ENCODE measurements around the gene MAN1C1. TPM values are rescaled to one million over a fixed set of nuclear protein-coding genes. Genes with fewer than 3 reads are reported as not detected.
A peak's percentile ranks its signal among the peaks of the same experiment; 100 is the strongest.

MAN1C1 gene
- polyA plus RNA-seq, 1 donor: 13.9 TPM

DNA sequence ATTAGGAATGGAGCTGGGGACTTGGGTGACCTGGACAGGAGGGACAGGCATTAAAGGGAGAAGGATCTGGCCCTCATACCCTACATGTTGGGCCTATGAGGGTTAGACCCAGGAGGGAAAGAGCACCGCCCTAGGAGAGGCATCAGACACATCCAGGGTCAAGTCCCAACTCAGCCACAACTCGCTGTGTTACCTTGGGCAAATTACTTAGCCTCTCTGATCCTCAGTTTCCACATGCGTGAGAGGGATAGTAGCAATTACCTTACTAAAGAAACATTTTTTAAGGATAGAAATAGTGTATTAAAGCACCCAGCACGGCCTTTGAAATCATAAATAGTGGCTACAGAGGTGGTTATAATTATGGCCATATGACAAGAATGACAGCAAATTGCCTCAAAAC, 163.3 kb downstream of the MAN1C1 start:
- DNase-seq: no peak

DNA sequence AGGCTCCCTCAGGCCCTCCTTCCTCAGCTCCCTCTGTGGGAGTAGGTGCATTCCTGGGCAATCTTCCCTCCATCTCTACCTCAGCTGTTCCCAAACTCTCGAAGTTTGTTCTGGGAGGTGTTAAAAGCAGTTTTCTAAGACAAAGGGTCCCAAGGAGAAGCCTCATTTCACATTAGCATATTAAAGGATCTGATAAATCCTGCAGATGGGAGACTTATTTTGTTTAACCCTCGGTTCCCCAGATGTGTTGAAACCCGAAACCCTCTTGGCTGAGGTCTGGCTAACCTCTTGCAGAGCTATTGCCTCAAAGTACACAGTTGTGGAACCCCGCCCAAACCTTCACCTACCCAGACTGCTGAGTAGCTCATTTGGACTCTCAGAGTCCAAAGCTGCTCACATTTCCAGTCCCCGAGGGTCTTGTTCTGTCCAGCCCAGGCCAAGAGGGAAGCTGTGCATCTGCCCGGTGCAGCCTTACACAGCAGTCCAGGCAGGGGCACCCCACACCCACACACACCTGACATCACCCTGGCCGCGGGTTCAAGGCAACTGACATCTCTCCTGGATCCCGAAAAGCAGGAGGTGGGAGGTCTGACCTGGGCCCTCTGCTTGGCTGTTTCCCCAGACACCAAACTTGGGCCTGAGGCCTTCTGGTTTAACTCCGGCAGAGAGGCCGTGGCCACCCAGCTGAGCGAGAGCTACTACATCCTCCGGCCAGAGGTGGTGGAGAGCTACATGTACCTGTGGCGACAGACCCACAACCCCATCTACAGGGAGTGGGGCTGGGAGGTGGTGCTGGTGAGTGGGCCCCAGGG, 163.9 kb downstream of the MAN1C1 start:
- DNase-seq: no peak

DNA sequence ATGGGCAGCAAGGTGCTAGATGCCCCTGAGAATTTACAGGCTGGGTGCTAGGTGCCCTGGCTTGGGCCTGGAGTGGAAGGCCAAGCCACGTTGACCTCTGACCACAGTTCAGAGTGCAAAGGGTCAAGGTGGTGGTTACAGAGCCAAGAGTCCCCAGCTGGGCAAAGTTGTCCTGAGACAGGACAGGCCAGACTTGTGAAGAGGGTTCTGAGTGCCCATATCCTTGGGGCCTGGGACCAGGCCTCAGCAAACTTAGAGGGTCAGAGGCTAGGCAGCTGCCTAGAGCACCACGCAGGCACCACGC, 164.5 kb downstream of the MAN1C1 start:
- DNase-seq: no peak

DNA sequence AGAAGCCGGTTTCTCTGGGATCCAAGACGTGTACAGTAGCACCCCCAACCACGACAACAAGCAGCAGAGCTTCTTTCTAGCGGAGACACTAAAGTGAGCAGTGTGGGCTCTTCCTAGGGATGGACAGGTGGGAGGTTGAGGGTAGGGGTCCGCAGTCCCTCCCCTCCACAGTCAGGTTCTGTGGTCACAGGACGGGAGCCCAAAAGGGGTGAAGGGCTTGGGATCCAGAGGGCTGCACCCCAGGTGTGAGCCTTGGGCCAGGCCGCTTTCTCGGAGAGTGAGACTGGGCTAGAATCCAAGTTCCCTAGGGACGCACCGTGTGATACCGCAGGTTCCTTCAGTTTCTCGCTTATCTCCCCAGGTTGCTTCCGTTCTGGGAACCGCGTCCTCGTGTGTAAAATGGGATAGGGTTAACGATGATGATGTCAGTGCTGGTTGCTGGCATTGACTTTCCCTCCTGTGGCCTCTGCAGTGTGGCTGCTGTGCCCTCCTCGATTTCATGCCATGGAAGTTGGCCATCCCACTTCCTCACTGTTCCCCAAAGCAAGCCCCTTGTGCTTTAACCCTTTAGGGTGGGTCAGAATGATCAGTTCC, 166.1 kb downstream of the MAN1C1 start:
- DNase-seq: no peak

GRCh38 chr1:25784575-25785051, 168.0 kb downstream of the MAN1C1 start:
- no peak for DNase-seq

DNA sequence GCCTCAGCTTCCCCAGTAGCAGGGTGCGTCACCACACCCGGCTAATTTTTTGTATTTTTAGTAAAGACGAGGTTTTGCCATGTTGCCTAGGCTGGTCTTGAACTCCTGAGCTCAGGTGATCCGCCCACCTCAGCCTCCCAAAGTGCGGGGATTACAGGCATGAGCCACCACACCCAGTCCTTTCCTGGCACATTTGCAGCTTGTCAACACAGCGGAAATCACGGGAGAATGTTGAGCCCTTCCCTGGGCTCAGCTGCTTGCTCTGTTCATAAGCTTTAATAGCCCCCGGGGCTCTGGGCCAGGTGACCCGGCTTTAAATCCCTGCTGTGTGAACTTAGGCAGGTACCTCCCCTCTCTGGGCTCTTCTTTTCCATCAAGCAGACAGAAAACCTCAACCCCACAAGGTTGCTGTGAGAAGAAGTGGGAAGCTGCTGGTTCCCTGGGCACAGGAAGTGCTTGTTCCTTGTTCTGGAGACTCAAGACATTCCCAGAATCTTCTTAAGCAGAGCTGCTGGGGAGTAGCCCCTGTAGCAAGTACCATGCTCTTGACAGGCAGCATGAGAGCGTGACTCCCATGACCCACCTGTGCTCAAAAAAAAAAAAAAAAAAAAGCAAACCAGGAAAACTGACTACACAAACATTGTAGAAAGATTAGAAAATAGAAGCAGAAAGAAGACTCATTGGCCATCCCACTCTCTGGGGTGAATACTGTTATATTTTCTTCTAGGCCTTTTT, 168.9 kb downstream of the MAN1C1 start:
- DNase-seq: no peak

DNA sequence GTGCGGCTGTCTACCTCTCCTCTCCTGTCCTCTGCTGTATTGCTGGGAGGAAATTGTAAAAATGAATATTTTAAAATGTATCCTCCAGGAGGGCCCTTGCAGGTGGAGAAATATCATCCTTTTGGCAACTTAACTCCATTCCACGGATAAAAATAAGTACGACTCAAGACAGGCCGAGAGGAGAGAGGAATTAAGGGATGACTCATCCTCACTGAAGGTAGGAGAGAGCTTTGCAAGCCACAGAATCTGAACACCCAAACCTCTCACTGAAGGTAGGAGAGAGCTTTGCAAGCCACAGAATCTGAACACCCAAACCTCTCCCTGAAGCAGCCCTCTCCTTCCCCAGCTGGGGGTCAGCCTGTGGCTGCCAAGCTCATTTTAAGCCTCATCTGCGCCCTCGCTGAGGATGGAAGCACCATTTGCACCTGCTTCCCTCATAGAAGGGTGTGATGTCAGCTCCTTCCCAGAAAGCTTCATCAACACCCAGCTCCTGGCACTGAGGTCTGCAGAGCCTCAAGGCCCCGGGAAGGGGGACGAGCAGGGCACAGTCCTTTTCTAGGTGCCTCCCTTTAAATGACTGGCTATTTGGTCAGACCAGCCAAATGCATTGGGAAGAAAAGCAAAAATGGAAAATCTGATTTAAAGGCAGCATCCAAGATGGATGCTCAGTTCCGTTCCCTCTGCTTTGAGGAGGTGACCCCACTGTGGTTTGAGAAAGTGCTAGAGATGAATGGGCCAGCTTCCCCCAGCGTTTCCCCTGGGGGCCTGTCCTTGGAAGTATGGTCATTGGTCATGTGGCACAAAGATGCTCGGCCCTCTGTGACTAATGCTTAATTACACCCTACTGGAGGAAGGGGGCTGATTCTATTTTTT, 170.5 kb downstream of the MAN1C1 start:
- DNase-seq: no peak

GRCh38 chr1:25787760-25788166, 171.2 kb downstream of the MAN1C1 start:
- DNase-seq: no peak

DNA sequence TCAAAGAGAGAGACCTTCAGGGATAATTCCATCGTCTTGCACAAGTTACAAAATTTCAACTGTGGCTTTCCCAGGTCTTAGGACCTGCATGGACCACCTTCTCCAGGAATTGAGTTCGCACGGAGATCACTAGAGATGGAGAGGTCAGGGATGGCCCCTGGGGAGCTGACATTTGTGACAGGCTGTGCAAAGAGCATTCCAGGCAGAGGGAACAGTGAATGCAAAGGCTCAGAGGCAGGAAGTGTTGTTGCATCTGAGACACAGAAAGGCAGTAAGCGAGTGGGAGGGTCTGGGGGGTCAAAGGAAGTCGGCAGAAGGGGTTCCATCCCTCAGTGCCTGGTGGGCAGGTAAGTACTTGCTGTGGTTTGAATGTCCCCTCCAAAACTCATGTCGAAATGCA, 173.9 kb downstream of the MAN1C1 start:
- no peak for DNase-seq

- DNase-seq: no peak
These were observed 175.5 kb downstream of the MAN1C1 start for GRCh38 chr1:25792115-25792514.

DNA sequence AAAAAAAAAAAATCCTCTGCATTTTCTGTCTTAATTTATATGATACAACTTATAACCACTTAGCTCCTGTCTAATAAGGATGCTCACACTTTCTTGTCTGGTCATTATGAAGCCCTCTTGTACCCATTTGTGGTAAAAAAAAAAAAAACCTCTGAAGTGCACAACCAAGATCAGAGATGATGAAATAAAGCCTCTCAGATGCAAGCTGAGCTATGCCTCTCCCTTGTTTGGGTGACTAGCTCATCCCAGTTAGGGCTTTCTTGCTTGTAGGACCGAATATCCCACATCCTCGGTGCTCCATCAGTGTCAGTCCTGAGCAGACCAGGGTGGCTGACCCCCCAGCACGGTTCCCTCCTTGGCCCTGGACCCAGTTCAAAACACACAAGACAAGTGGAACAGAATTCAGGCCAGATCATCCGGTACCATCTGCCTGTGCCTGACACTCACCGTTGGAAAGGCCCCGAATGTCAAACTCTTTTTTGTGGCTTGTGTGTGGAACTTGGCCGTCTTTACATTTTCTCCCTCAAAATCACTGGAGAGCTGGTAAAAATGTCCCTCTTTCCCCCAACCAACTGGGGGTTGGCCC, 177.1 kb downstream of the MAN1C1 start:
- no peak for DNase-seq

- DNase-seq: no peak
These were observed 177.7 kb downstream of the MAN1C1 start for GRCh38 chr1:25794325-25794724.

DNA sequence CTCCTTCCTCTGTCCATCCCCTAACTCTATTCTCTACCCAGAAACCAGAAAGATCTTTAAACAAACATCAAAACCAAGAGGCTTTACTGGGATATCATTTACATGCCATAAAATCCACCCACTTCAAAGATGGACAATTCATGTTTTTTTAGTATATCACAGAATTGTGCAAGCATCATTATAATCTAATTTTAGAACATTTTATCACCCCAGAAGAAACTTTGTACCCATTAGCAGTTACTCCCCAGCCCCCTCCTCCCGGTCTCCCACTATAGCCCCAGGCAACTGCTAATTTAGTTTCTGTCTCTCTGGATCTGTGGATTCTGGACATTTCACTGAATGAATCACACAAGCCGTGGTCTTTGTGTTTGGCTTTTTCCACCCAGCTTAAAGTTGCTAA, 178.6 kb downstream of the MAN1C1 start:
- no peak for DNase-seq

DNA sequence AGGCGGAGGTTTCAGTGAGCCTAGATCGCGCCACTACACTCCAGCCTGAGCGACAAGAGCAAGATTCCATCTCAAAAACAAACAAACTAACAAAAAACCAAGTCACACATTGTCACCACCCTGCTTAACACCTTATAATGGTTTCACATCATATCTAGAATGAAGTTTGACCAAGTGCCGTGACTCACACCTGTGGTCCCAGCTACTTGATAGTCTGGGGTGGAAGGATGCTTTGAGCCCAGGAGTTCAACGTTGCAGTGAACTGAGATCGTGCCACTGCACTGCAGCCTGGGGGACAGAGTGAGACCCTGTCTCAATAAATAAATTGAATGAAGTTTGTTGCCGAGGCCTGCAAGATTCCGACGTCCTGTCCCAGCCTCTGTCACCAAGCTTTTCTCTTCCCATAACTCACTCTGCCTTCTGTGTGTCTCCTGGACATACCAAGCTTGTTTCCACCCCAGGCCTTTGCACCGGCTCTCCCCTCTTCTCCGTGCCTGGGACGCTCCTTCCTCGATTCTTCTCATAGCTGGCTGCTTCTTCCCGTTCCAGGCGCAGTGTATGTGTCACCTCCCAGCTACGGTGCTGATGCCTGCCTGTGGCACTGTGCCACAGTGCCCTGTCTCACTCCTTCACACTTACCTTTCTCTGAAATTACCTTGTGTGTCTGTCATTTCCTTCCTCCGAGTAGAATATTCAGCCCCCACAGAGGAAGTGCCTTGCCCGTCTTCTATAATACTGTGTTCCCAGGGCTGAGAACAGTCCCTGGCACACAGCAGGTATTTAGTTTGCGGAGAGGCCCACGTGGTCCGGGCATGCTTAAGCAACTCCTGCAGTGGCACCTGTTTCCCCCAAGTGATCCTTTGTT, 179.6 kb downstream of the MAN1C1 start:
- no peak for DNase-seq

GRCh38 chr1:25796811-25797458, 180.3 kb downstream of the MAN1C1 start:
- DNase-seq: peak; percentile 77

- no peak for DNase-seq
These were observed 181.3 kb downstream of the MAN1C1 start for GRCh38 chr1:25797939-25798338.

- DNase-seq: no peak
These were observed 182.2 kb downstream of the MAN1C1 start for GRCh38 chr1:25798666-25799351.

- DNase-seq: no peak
These were observed 182.9 kb downstream of the MAN1C1 start for GRCh38 chr1:25799352-25799934.

Measured in left kidney (tissue), 2 donors.